GM12878 (cell line): ENCODE data around the gene C1QC. TPM values are rescaled to one million over a fixed set of nuclear protein-coding genes. Genes with fewer than 3 reads are reported as not detected.

ENCODE experiments used
- ATAC-seq: fragments of 200-7000 bp; cut with Tn5 transposase; 3 replicates; pipeline ENCODE4 v1.9.1; 2020; ENCODE audit warnings: mild to moderate bottlenecking, moderate library complexity
- BruUV-seq: library from RNA; stranded (reverse); fragments of 400-500 nt; replicated peaks from 2 replicates; lab custom pipeline; 2021; lab: Mats Ljungman, UMichigan
- CTCF ChIA-PET: fragments of 300-600 bp; sonication (Branson Sonifier 250); formaldehyde crosslinking; extraction: SDS; loops from one replicate; lab custom pipeline; 2021; ENCODE audit warnings: inconsistent platforms; lab: Yijun Ruan, JAX
- POLR2A ChIA-PET: fragments of 350-600 bp; formaldehyde crosslinking; extraction: SDS; loops from one replicate; lab custom pipeline; 2021; ENCODE audit warnings: inconsistent platforms; lab: Charles Lee
- RAD21 ChIA-PET: fragments of 300-600 bp; sonication (Branson Sonifier 250); formaldehyde crosslinking; loops from one replicate; lab custom pipeline; 2023; ENCODE audit warnings: antibody characterized with exemption; ENCODE audit not compliant: unreplicated experiment; lab: Charles Lee
- SMC1A ChIA-PET: fragments of 300-600 bp; sonication (Branson Sonifier 250); formaldehyde crosslinking; loops from one replicate; lab custom pipeline; 2023; ENCODE audit not compliant: unreplicated experiment, uncharacterized antibody; lab: Charles Lee
- DNase-seq: peaks from one replicate; pipeline ENCODE4 v3.0.0-alpha.2; 2011; ENCODE audit warnings: low read depth, low spot score
- FAIRE-seq: peaks from 3 replicates; lab custom pipeline; 2011; peaks lifted over from hg19 to GRCh38; lab: Jason Lieb, UNC
- H2AFZ ChIP-seq: 2 replicates; pipeline ENCODE4 v1.6.0; 2011; ENCODE audit warnings: low read depth, low read length, control low read depth; ENCODE audit not compliant: control insufficient read depth
- H3K27ac ChIP-seq: 2 replicates; pipeline ENCODE4 v1.5.1; 2011; ENCODE audit warnings: control low read depth; ENCODE audit not compliant: control insufficient read depth, insufficient read depth
- H3K27me3 ChIP-seq, 2 experiments: replicated peaks in 1 of 2; 2 replicates each; pipeline versions ENCODE4 v1.6.0 to v1.6.1; 2011; ENCODE audit warnings: low read length in 1 of 2; ENCODE audit not compliant: control insufficient read depth in 2 of 2, insufficient read depth in 2 of 2
- H3K36me3 ChIP-seq, 2 experiments: 2 replicates each; pipeline ENCODE4 v1.5.1; 2011; ENCODE audit warnings: low read length in 1 of 2; ENCODE audit not compliant: control insufficient read depth in 2 of 2, insufficient read depth in 2 of 2
- H3K4me1 ChIP-seq: 2 replicates; pipeline ENCODE4 v1.6.1; 2011; ENCODE audit warnings: mild to moderate bottlenecking, low read length, moderate library complexity, mixed read lengths; ENCODE audit not compliant: control insufficient read depth, insufficient read depth
- H3K4me2 ChIP-seq: 2 replicates; pipeline ENCODE4 v1.6.0; 2011; ENCODE audit warnings: control low read depth; ENCODE audit not compliant: control insufficient read depth, insufficient read depth
- H3K4me3 ChIP-seq: fragments of 200-600 bp; sonication (generic); 2 replicates; pipeline ENCODE4 v1.5.1; 2016
- H3K79me2 ChIP-seq: 2 replicates; pipeline ENCODE4 v1.6.0; 2011; ENCODE audit warnings: low read length; ENCODE audit not compliant: control insufficient read depth, insufficient read depth
- H3K9ac ChIP-seq: 2 replicates; pipeline ENCODE4 v1.8.0; 2011; ENCODE audit warnings: low read length, control low read depth, mixed read lengths; ENCODE audit not compliant: control insufficient read depth, insufficient read depth
- H3K9me3 ChIP-seq: replicated peaks from 3 replicates; pipeline ENCODE4 v1.5.1; 2011; ENCODE audit warnings: mild to moderate bottlenecking, low read length; ENCODE audit not compliant: control insufficient read depth, insufficient read depth
- H4K20me1 ChIP-seq: 2 replicates; pipeline ENCODE4 v1.6.0; 2011; ENCODE audit not compliant: control insufficient read depth, insufficient read depth
- BRCA1 ChIP-seq: IDR thresholded peaks from 2 replicates; pipeline ENCODE4 v1.6.1; 2011; ENCODE audit warnings: low read depth, low read length, improper control_type of control experiment
- CBFB ChIP-seq: IDR thresholded peaks from 2 replicates; pipeline ENCODE4 v1.6.1; 2016; ENCODE audit warnings: antibody characterized with exemption, low read depth
- CBX5 ChIP-seq: sonication (generic); IDR thresholded peaks from 2 replicates; pipeline ENCODE4 v1.6.1; 2016; ENCODE audit warnings: low read depth, moderate library complexity, mild to moderate bottlenecking, inconsistent platforms
- CTCF ChIP-seq, 3 experiments: IDR thresholded peaks in 2 of 3; conservative IDR thresholded peaks in 1 of 3; 2 replicates each; pipeline ENCODE4 v1.5.1; 2011; ENCODE audit warnings: low read depth in 3 of 3, low read length in 3 of 3, mild to moderate bottlenecking in 3 of 3, control low read depth in 2 of 3, moderate library complexity in 2 of 3, inconsistent platforms in 1 of 3, mixed read lengths in 1 of 3; ENCODE audit not compliant: control insufficient read depth in 2 of 3, insufficient read depth in 1 of 3; ENCODE audit errors: extremely low read depth in 1 of 3
- ESRRA ChIP-seq: IDR thresholded peaks from 2 replicates; pipeline ENCODE4 v1.6.1; 2012; ENCODE audit warnings: mild to moderate bottlenecking, low read length, improper control_type of control experiment
- HDAC2 ChIP-seq: fragments of 200-600 bp; sonication (generic); IDR thresholded peaks from 2 replicates; pipeline ENCODE4 v1.6.1; 2017
- JUND ChIP-seq: IDR thresholded peaks from 2 replicates; pipeline ENCODE4 v1.6.1; 2012; ENCODE audit warnings: low read depth, mild to moderate bottlenecking, low read length, improper control_type of control experiment, moderate library complexity
- MYB ChIP-seq: fragments of 150-350 bp; IDR thresholded peaks from 2 replicates; pipeline ENCODE4 v1.6.1; 2014; ENCODE audit warnings: mild to moderate bottlenecking, low read depth, low read length, borderline replicate concordance
- NR2C2 ChIP-seq: IDR thresholded peaks from 2 replicates; pipeline ENCODE4 v1.6.1; 2011; ENCODE audit warnings: borderline replicate concordance, low read depth; ENCODE audit not compliant: control insufficient read depth, insufficient read length
- SUPT20H ChIP-seq: IDR thresholded peaks from 2 replicates; pipeline ENCODE4 v1.6.1; 2011; ENCODE audit warnings: low read depth, mild to moderate bottlenecking, low read length, moderate library complexity, borderline replicate concordance; ENCODE audit not compliant: control insufficient read depth
- ZNF592 ChIP-seq: fragments of 450-650 bp; IDR thresholded peaks from 2 replicates; pipeline ENCODE4 v1.6.1; 2017; ENCODE audit warnings: mild to moderate bottlenecking, moderate library complexity
- WGBS: methylation state at CpG from one replicate; pipeline ENCODE4 v1.1.6; 2016; ENCODE audit warnings: low lambda C conversion rate; ENCODE audit not compliant: insufficient replicate concordance, insufficient coverage; ENCODE audit errors: missing lambda C conversion rate; 5-methylcytosine and 5-hydroxymethylcytosine counted together
- in situ Hi-C: fragments of 300-500 bp; cut with MboI; formaldehyde crosslinking; loops from 9 replicates; pipeline ENCODE4 v1.14.3; 2018; ENCODE audit warnings: mixed read lengths
- intact Hi-C: fragments of 100-400 bp; cut with micrococcal nuclease; formaldehyde crosslinking; loops from one replicate; pipeline ENCODE4 v1.14.2; 2022; ENCODE audit not compliant: unreplicated experiment
- polyA plus RNA-seq, 11 experiments: library from polyadenylated mRNA; depleted of rRNA in 4 of 11; unstranded in 6 of 11; stranded (reverse) in 5 of 11; fragments of >200 nt; fragmentation: Nextera tagmentation in 4 of 11; fragmentation: Illumina TruSeq in 1 of 11; extraction: Ambion mirVana in 4 of 11; extraction: Trizol in 1 of 11; gene quantifications; 1 replicate in 1 of 11; 2 replicates in 10 of 11; pipeline versions ENCODE4 v1.2.1 to v1.2.3, GENCODE V29; 2011 to 2016; ENCODE audit warnings: inconsistent platforms in 2 of 11, missing spikeins in 2 of 11, low read depth in 1 of 11
- total RNA-seq, 4 experiments: library from RNA; depleted of rRNA in 3 of 4; stranded (reverse); fragments of >200 nt in 3 of 4; fragmentation: Illumina TruSeq in 1 of 4; extraction: Trizol in 1 of 4; gene quantifications; 2 replicates each; pipeline versions ENCODE4 v1.2.1 to v1.2.3, GENCODE V29; 2013 to 2021
- TF ChIP-seq, protein P1 (sequence below): fragments of 450-650 bp; IDR thresholded peaks from 2 replicates; pipeline ENCODE4 v1.6.1; 2018; ENCODE audit warnings: borderline replicate concordance, mild to moderate bottlenecking; ENCODE audit not compliant: partially characterized antibody

Gene C1QC
- total and polyA plus RNA-seq, 10 of the 15 experiments (the other 5 are each of a cell fraction or from before 2014, with no cell fraction given): 0.74 TPM; not detected in 9

GRCh38 chr1:22689505-22689904 is 46.1 kb downstream of the C1QC start (continued):
- TF ChIP-seq CTCF (IDR thresholded peaks at IDR 0.05 in 2 of 3, conservative IDR thresholded peaks at IDR 0.05 in 1 of 3; ENCODE audit: control insufficient read depth in 2 of 3, extremely low read depth in 1 of 3, insufficient read depth in 1 of 3, low read depth in 3 of 3, low read length in 3 of 3) (no peak), CBFB (no peak), ESRRA (no peak), NR2C2 (no peak)

DNA sequence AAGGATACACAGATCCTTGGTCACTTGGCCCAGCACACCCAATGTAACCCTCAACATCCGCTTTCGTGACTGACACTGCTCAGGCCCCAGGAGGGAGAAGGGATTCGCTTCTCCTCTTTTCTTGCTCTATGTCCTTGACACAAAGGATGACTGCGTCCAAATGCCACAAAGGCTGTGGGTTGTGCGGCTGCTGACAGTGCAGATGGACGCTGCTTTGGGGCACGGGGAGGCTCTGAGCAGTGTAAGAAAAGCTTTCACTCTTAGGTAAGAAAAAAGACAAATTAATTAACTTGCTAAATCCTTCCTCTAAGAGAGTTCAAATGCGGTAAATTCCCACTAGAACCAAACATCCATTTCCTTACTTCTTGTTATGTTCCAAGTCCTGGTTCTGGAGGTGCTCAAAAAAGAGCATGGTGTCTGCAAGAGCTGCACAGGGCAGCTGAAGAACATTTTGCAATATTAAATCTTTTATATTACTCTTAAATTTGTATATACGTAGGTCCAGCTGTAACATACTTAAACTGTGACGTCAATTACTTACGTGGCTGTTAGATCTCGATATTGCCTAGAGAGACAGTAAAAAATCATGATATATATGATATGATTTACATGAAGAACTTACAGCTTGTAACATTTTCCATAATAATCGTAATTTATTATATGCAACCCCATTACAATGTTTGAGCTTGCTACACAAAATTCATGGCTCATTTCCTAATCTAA is 47.8 kb downstream of the C1QC start:
- peaks cover 3% of the 10 kb centered on the region in 2 experiments; a peak in 2 of 4 replicates for H3K27me3 ChIP-seq
- H3K36me3 ChIP-seq: no peaks in the 10 kb centered on the region
- FAIRE-seq (no peak), ATAC-seq (no peak), DNase-seq (no peak)
- ChIA-PET RAD21 (no interaction called here), CTCF (interaction anchor here (0.8 to 1.0 kb wide), 2 partner anchors 13 to 130 kb away, joined by 3 to 4 read pairs; no protein-coding TSS in a partner anchor), SMC1A (no interaction called here), POLR2A (no interaction called here)
- H3K9me3 ChIP-seq: no peaks in the 10 kb centered on the region
- in situ Hi-C loops (no loop called here), intact Hi-C loops (no loop called here)
- H3K4me3 ChIP-seq: no peak overlapping the region
- no peaks in the 10 kb centered on the region for H3K79me2 ChIP-seq
- 33% methylated on average over 13 of the region's 13 CpGs for WGBS
- BruUV-seq: no TSS peak
- no peaks in the 10 kb centered on the region for H3K4me1 ChIP-seq
- TF ChIP-seq HDAC2 (no peak), CBX5 (no peak), ZNF592 (no peak), MYB (no peak), JUND (no peak), BRCA1 (no peak), SUPT20H (no peak)
- TF ChIP-seq, protein P1, sequence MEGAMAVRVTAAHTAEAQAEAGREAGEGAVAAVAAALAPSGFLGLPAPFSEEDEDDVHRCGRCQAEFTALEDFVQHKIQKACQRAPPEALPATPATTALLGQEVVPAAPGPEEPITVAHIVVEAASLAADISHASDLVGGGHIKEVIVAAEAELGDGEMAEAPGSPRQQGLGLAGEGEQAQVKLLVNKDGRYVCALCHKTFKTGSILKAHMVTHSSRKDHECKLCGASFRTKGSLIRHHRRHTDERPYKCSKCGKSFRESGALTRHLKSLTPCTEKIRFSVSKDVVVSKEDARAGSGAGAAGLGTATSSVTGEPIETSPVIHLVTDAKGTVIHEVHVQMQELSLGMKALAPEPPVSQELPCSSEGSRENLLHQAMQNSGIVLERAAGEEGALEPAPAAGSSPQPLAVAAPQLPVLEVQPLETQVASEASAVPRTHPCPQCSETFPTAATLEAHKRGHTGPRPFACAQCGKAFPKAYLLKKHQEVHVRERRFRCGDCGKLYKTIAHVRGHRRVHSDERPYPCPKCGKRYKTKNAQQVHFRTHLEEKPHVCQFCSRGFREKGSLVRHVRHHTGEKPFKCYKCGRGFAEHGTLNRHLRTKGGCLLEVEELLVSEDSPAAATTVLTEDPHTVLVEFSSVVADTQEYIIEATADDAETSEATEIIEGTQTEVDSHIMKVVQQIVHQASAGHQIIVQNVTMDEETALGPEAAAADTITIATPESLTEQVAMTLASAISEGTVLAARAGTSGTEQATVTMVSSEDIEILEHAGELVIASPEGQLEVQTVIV: no peak
- no peak overlapping the region for H3K27ac ChIP-seq
- no peaks in the 10 kb centered on the region for H4K20me1 ChIP-seq
- H3K9ac ChIP-seq: no peak overlapping the region
- H2AFZ ChIP-seq: no peak overlapping the region
- H3K4me2 ChIP-seq: no peak overlapping the region
